GOT3 (cell line): ENCODE data around the gene KLRC4.
"Not testable (repeated sequence)": the region's sequence is repeated elsewhere in the genome, so short reads cannot be mapped to it uniquely, and the experiment has no call there.

Experiments used
- DNase-seq: peaks from one replicate; lab custom pipeline; 2025; ENCODE audit warnings: mixed read lengths; lab: John Stamatoyannopoulos, UW

Gene KLRC4

DNA sequence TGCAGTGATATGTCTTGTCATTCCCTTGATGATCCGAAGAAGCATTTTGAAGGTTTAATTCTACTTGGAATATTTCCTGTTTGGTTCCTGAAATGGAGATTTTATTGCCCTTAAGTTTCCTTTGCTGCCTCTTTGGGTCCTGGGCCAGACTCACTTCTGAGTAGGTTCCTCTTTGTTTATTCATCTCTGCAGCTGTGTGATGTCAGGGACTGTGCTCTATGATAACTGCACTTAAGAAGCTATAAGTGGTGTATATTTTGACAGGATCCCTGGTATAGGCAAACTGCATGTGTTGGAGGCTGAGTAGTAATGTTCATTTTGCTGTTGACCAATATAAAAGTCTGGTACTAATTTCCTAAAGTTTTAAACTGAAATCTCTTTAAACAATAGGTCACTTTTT is at the start of gene KLRC4:
KLRC4 (minus strand) TSS at position 366 of the 400 bp plus-strand sequence; CDS start at position 184, 182 bp downstream.
- no peak for DNase-seq

GRCh38 chr12:10457760-10458159 is 48.2 kb upstream of the KLRC4 start:
- DNase-seq, result no peak

GRCh38 chr12:10456856-10457255 is 47.3 kb upstream of the KLRC4 start:
- DNase-seq, result no peak

DNA sequence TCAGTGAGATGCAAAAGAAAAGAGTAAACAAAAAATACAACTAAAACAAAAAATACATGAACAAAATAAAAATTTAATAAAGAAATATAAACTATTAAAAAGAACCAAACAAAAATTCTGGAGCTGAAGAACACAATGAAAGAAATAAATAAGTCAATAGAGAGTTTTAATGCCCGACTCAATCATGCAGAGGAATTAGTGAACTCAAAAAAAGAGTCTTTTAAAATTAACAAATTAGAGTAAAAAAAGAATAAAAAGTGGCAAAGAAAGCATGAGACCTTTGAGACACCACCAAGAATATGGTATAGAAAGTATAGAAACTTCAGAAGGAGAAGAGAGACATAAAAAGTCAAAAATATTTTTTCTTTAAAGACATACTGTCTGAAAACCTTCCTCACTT is 46.2 kb upstream of the KLRC4 start:
- DNase-seq, result no peak

DNA sequence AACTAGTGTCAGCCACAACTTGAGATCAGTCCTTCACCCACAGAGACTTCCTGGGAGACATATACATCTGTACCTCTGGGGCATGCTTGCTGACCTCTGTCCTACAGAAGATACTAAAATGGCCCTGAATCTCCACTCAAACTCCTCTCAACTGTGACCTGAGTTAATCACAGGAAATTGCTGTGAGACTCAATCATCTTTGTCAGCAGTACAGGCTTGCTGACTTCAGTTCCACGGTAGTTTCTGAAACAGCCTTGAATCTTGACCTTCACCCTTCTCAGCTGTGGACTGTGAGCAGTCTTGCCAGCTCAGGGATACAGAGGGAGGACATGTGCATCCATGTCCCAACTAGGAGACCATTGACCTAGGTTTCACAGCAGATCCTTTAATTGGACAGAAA is 45.0 kb upstream of the KLRC4 start:
- no peak for DNase-seq

DNA sequence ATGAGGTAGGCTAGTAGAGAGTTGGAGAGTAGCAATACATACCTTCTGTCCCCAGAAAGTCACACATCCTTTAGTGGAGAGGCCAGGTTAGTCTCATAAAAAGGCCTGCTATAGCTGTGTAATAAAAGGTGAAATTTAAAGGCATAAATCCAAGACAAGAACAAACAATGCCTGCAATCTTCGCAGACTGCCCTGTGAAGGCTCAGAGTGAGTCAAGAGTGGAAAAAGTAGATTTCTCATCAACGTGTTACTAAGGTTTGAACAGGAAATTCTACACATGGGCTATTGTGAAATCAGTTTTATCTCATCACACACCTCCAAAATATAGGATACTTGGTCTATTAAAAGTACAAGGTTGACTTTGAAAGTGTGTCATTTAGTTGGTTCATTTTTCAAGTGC is 43.6 kb upstream of the KLRC4 start, which contains the start of gene KLRC1:
KLRC1 (minus strand) TSS at position 222 of the 400 bp plus-strand sequence. CDS start 2,221 bp downstream, outside the sequence.
- DNase-seq, result no peak

- no peak for DNase-seq
These were observed 38.7 kb upstream of the KLRC4 start for GRCh38 chr12:10448236-10448635.

DNA sequence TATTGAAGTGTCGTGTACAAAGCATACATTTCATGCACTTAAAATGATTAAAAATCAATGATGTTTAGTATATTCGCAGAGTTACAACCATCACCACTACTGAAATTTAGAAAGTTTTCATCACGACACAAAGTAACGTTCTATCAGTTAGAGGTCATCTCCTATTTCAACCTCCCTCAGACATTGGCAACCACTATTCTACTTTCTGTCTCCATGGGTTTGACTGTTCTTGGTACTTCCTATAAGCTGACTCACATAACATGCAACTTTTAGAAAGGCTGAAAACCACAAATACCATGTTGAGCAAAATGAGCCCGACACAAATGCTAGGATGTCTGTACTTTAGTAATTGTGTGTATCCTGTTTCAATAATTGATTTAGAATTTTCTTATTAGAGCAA is 36.5 kb upstream of the KLRC4 start:
- DNase-seq, result not testable (repeated sequence)

- DNase-seq, result not testable (repeated sequence)
These were observed 31.6 kb upstream of the KLRC4 start for GRCh38 chr12:10441144-10441543.

GRCh38 chr12:10439608-10440274 is 30.2 kb upstream of the KLRC4 start:
- not testable (repeated sequence) for DNase-seq

DNA sequence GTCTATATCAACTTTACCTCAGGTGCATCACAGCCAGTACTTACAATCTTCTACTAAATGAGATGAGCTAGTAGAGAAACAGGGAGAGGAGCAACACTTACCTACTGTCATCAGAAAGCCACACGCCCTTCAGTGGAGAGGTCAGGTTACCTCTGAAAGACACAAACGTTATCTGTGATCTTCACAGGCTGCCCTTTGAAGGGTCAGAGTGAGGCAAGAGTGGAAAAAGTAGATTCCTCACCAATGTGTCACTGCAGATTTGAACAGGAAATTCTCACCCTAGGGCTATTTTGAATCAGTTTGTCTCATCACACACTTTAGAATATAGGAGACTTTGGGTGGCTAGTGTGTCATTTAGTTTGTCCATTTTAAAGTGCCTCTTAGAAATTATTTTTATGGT is 28.0 kb upstream of the KLRC4 start:
- DNase-seq, result not testable (repeated sequence)

DNA sequence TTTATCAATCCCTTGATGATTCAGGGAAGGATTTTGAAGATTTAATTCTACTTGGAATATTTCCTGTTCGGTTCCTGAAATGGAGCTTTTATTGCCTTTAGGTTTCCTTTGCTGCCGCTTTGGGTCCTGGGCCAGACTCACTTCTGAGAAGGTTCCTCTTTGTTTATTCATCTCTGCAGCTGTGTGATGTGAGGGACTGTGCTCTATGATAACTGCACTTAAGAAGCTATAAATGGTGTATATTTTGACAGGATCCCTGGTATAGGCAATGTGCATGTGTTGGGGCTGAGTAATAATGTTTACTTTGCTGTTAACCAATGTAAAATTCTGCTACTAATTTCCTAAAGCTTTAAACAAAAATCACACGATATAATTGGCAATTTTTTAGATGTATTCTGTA is 26.3 kb upstream of the KLRC4 start, which contains the start of gene KLRC2:
KLRC2 (minus strand) TSS at position 195 of the 400 bp plus-strand sequence; CDS start at position 171, 24 bp downstream.
- DNase-seq, result not testable (repeated sequence)

- DNase-seq, result not testable (repeated sequence)
These were observed 21.1 kb upstream of the KLRC4 start for GRCh38 chr12:10430623-10431022.

- not testable (repeated sequence) for DNase-seq
These were observed 16.4 kb upstream of the KLRC4 start for GRCh38 chr12:10425938-10426337.

GRCh38 chr12:10424260-10424899 is 14.8 kb upstream of the KLRC4 start:
- DNase-seq, result not testable (repeated sequence)

GRCh38 chr12:10422159-10422558 is 12.6 kb upstream of the KLRC4 start:
- DNase-seq, result not testable (repeated sequence)

GRCh38 chr12:10420334-10420733 is 10.8 kb upstream of the KLRC4 start, which contains the start of gene KLRC3:
Gene KLRC3 (minus strand): TSS chr12:10420595. CDS start chr12:10420550, 45 bp downstream.
- not testable (repeated sequence) for DNase-seq

DNA sequence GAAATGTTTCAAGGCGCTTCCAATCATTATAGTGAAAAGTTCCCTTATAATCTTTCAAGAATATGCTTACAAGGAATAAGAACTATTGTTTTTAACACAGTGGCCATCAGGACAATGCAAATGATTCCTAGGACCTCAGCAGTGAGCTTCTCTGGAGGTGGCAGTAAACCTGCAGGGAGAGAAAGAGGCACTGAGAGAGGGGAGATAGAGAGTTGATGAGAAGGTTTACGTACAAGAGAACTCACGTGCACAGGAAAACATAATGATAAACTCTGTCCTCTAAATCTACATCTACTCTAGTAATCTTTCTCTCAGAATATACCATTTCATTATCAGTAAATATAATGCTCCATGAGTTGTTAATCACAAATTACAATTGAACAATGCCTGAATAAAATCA is 715 bp downstream of the KLRC4 start:
- no peak for DNase-seq

DNA sequence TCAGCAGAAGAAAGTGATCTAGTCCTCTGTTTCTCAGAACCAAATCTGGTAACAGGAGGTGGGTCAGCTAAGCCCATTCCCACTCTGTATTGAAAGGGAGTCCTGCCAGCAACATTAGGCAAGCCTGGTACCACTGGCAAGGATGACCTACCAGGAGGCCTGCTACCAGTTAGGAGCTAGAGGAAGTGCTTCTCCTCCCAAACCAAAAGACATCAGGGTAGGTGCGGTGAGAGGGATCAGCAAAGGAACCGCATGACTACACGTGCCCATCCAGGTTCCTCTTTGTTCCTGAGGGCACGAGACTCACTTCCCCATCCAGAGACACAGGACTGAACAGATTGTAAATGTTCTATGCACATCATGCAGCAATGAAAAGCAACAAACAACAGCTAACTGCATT is 2.8 kb downstream of the KLRC4 start:
- DNase-seq, result no peak

GRCh38 chr12:10405294-10405693 is 4.3 kb downstream of the KLRC4 start:
- DNase-seq, result no peak

GRCh38 chr12:10404798-10405197 is 4.8 kb downstream of the KLRC4 start:
- DNase-seq, result no peak

DNA sequence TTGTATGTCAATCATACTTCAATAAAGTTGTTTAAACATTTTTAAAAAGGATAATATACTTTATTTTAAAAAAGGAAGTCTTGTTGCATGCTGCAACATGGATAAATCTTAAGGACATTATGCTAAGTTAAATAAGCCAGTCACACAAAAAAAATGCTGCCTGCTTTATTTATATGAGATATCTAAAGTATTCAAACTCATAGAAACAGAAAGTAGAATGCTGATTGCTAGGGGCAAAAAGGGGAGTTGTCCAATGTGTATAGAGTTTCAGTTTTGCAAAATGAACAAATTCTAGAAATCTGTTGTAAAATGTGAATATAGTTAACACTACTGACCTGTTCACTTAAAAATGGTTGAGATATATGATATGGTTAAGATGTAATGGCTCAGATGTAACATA is 8.7 kb downstream of the KLRC4 start:
- no peak for DNase-seq

DNA sequence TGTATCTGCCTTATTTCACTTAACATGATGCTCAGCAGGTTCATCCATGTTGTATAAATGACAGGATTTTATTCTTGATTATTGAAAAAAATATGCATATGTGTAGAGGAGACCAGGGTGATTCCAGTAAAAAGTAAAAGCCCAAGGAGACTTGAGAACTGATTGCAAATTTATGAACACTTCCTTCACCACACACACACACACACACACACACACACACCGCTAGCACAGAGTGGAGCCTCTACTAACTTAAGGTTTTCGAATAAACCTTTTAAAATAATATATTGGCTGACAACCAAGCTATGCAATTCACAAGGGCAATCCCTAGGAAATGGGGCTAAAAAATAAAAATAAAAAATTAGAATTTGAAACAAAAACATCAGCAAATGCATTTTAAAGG is 11.4 kb downstream of the KLRC4 start:
- no peak for DNase-seq
